Measurements from ENCODE around the gene ERGIC3. TPM values are rescaled to one million over a fixed set of nuclear protein-coding genes. Genes with fewer than 3 reads are reported as not detected.

ERGIC3 gene
- total and polyA plus RNA-seq, 10 of the 15 experiments (the other 5 are each of a cell fraction or from before 2014, with no cell fraction given): 90.4 to 210 (median 139) TPM

- TF ChIP-seq POLR2AphosphoS5 (IDR thresholded peaks at IDR 0.05; ENCODE audit: low read length): no peak
- no peak for TF ChIP-seq TARDBP (IDR thresholded peaks at IDR 0.05; ENCODE audit: borderline replicate concordance)
- no peak for TF ChIP-seq NFYA (IDR thresholded peaks at IDR 0.05; ENCODE audit: borderline replicate concordance, low read depth, low read length)
- TF ChIP-seq WRNIP1 (IDR thresholded peaks at IDR 0.05; ENCODE audit: borderline replicate concordance, low read depth, low read length): no peak
- no peak for TF ChIP-seq SMAD1 (IDR thresholded peaks at IDR 0.05; ENCODE audit: low read depth, partially characterized antibody)
- TF ChIP-seq FOS (IDR thresholded peaks at IDR 0.05; ENCODE audit: borderline replicate concordance, extremely low read depth, insufficient read length): no peak
- TF ChIP-seq JUNB (IDR thresholded peaks at IDR 0.05): no peak
- TF ChIP-seq USF1 (IDR thresholded peaks at IDR 0.05; ENCODE audit: borderline replicate concordance, extremely low read length, insufficient read depth, low read depth, low read length): no peak
- TF ChIP-seq PKNOX1 (IDR thresholded peaks at IDR 0.05): no peak
- TF ChIP-seq USF2 (IDR thresholded peaks at IDR 0.05; ENCODE audit: borderline replicate concordance, low read depth, low read length): no peak
- TF ChIP-seq STAT1 (conservative IDR thresholded peaks at IDR 0.05): no peak
- TF ChIP-seq RUNX3 (IDR thresholded peaks at IDR 0.05; ENCODE audit: low read length): no peak
- TF ChIP-seq NKRF (conservative IDR thresholded peaks at IDR 0.05): no peak
Observed at GRCh38 chr20:35510951-35511735, 30.7 kb upstream of the ERGIC3 start (continued).

Measured in GM12878 (cell line).